NCI-H1436 (cell line): ENCODE measurements around the gene CALHM3.
A peak's percentile ranks its signal among the peaks of the same experiment; 100 is the strongest.
"Not testable (repeated sequence)": the region's sequence is repeated elsewhere in the genome, so short reads cannot be mapped to it uniquely, and the experiment has no call there.

ENCODE experiments used
- DNase-seq: peaks from one replicate; lab custom pipeline; 2025; lab: John Stamatoyannopoulos, UW

CALHM3 gene, protein sequence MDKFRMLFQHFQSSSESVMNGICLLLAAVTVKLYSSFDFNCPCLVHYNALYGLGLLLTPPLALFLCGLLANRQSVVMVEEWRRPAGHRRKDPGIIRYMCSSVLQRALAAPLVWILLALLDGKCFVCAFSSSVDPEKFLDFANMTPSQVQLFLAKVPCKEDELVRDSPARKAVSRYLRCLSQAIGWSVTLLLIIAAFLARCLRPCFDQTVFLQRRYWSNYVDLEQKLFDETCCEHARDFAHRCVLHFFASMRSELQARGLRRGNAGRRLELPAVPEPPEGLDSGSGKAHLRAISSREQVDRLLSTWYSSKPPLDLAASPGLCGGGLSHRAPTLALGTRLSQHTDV

DNA sequence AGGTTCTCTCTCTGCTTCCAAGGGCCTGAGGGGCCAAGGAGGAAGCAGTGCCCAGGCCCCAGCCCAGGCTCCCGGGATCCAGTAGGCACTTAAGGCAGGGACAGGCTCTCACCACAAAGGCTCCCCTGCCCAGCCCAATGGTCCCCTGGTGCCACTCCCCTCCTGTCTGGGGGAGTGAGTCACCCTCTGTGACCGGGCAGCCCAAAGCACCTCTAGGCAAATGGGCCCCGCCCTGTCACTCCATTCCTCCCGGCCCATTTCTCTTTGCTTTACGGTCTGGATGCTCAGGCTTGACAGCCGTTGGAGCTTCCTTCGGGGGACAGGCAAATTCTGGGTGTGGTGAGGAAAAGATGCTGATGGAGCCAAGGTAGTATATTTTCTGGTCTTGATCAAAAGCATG, at the start of gene CALHM3:
CALHM3 (minus strand) TSS at position 106 of the 400 bp plus-strand sequence. CDS start 208 bp downstream, outside the sequence.
- no peak for DNase-seq

DNA sequence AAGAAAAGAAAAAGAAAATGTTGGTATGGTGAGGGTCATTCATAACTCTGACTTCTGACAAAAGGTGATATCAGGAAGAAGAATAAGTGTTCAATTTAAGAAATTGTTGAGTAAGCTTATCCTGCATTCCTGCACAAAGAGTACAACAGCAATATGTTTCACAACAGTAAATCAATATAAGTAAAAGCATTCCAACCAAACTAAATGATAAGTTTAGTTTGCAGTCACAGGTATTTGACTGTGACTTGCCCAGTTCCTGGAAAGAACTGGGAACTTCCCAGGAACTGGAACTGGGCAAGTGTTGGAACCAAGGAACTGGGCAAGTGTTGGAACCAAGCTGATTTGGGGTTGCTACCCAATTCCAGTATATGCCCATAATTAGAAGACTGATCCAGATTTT, 49.5 kb upstream of the CALHM3 start:
- no peak for DNase-seq

DNA sequence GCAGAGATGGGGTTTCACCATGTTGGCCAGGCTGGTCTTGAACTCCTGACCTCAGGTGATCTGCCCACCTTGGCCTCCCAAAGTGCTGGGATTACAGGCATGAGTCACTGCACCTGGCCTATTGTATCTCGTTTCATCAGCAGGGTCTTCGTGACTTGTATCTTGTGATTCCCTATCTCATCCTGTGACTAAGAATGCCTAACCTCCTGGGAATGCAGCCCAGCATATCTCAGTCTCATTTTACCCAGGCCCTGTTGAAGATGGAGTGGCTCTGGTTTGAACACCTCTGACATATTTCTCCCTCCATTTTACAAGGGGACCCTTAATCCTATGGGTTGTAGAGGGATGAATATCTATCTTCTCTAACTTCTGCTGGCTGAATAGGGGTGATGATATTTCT, 48.4 kb upstream of the CALHM3 start:
- DNase-seq: not testable (repeated sequence)

DNA sequence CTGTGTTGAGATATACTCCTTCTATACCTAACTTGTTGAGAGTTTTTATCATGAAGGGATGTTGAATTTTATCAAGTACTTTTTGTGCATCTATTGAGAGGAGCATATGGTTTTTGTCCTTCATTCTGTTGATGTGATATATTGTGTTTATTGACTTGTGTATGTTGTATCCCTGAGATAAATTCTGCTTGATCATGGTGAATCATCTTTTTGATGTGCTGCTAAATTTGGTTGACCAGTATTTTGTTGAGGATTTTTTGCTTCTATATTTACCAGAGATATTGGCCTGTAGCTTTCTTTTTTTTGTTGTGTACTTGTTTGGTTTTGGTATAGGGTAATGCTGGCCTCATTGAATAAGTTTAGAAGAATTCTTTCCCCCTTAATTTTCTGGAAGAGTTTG, 46.9 kb upstream of the CALHM3 start:
- no peak for DNase-seq

DNA sequence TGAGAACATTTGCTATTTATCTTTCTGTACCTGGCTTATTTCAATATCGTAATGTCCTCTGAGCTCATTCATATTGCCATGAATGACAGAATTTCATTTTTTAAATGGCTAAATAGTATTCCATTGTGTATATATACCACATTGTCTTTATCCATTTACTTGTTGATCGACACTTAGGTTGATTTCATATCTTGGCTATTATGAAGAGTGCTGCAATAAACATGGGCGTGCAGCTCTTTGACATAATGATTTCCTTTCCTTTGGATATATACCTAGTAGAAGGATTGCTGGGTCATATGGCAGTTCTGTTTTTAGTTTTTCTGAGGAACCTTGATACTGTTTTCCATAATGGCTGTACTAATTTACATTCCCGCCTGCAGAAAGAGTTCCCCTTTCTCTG, 44.6 kb upstream of the CALHM3 start:
- DNase-seq: no peak

DNA sequence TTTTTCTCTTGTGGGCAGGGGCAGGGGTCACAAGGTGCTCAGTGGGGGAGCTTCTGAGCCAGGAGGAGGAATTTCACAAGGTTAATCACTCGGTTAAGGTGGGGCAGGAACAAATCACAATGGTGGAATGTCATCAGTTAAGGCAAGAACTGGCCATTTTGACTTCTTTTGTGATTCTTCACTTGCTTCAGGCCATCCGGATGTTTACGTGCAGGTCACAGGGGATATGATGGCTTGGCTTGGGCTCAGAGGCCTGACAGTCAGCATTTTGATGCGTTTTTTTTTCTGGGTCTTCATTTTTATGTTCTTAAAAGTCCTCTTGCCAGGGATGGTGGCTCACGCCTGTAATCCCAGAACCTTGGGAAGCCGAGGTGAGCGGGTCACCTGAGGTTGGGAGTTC, 43.0 kb upstream of the CALHM3 start:
- DNase-seq: not testable (repeated sequence)

DNA sequence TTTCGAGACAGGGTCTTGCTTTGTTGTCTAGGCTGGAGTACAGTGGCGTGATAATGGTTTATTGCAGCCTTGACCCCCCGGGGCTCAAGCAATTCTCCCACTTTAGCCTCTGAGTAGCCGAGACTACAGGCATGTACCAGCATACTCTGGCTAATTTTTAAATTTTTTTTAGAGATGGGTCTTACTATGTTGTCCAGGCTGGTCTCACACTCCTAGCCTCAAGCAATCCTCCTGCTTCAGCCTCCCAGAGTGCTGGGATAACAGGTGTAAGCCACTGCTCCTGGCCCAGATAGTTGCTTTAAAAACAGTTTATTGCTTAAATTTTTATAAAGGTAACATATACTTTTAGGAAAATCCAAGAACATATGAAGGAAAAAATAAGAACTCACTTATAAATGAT, 40.8 kb upstream of the CALHM3 start:
- DNase-seq: no peak

DNA sequence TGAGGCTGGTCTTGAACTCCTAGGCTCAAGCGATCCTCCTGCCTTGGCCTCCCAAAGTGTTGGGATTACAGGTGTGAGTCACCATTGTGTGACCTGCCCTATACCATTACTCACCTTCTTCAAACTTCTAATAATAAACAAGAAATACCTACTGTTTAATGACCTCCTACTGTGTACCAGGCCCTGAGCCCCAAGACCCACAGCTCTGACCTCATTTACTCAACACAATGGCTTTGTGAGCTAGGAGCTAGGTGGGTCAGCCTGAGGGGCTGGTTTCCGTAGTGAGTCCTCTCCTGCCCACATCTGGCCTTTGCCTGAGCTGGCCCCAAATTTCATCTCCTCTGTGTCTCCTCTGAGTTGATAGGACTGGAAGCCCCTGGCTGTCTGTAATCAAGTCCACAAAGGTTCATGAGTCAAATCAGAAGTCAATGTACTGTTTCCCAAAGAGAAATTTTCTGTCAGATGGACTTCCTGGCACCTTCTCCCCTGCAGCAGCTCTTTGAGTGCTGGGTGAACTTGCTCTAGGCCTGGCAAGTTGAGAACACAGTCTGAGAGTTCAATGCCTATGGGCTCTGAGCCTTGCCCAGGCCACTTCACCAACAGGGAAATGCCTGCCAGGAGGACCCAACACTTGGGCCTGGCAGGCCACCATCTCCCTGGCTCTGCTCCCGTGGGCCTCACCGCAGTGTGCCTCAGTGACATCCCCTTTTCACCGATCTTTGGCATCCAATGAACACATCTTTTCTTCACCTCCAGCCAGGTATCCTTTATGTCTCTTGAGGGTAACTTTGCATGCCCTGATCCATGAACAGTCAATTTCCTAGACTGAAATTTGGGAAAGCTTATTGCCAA, 38.4 kb upstream of the CALHM3 start:
- DNase-seq: no peak

DNA sequence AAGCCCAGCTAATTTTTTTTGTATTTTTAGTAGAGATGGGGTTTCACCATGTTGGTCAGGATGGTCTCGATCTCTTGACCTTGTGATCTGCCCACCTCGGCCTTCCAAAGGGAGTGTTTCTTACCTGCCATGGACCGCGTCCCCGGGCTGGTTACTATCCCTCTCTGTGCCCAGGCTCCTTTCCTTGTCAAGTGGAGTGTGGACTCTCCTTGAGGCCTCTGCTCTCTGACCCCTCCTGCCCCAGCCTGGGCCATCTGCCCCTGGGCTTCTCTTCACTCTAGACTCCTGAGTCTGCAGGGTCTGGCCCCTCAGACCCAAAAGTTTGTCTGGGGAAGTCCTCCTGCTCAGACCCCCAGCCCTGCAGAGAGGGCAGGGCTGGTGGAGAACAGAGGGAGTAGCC, 35.2 kb upstream of the CALHM3 start:
- DNase-seq: no peak

DNA sequence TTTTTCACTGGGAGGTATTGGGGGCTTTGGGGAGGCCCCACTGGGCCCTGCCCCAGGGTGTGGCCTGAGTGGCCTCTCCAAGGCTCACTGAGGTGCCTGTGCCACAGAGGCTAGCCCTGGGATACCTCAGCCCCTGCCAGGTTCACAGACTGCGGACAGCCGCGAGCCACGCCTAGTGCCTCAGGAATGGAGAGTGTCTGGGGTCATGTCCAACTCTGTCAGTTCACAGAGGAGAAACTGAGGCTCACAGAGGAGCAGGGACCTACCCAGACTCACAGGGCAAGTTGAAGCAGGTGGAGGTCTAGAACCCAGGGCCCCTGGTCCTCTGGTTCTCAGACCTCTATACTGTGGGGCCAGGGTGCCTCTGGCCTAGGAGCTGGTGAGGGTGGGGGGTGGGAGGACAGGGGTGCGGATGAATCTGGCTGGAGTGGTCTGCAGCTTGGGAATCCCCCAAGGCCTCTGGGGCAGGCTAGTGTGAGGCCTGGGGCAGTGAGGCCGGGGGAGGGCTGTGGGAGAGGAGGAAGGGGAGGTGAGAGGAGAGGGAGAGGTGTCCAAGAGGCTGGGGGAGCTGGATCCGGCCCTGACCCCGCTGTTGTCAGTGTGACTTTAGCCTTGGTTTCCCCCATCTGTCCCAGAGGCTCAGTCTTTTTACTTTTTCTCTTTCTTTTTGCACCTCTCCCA, 34.5 kb upstream of the CALHM3 start:
- DNase-seq: no peak

DNA sequence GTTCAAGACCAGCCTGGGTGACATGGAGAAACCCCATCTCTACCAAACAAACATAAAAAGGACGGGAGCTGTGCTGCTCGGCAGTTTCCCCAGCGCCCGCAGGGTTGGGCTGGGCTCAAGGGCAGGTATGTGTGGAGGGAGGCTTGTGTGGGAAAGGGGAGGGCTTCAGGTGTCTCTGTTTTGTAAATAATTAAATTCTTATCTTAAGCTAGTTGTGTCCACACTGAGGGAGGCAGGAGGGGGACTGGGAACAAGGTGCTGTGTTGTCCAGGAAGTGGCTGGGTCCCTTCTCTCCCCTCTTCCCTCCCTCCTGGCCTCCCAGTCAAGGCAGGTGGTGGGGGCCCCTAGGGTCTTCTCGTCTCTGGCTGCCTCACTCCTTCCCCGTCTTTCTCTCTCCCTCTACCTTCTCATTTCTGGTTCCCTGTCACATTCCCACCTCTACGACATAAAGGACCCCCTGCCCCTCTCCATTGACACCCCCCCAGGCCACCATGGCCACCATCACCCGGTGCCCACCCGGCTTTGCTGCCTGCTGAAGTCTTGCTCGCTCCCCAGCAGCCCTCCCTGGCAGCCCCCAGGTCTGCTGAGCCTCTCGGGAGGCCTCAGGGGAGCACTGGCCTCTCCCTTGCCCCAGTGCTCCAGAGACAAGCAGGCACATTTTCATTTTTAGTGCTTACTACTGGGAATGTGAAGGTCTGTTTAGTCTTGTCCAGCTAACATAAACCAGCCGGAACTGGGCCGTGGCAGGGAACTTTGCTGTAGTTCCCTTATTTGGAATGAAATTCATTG, 33.7 kb upstream of the CALHM3 start:
- DNase-seq: no peak

DNA sequence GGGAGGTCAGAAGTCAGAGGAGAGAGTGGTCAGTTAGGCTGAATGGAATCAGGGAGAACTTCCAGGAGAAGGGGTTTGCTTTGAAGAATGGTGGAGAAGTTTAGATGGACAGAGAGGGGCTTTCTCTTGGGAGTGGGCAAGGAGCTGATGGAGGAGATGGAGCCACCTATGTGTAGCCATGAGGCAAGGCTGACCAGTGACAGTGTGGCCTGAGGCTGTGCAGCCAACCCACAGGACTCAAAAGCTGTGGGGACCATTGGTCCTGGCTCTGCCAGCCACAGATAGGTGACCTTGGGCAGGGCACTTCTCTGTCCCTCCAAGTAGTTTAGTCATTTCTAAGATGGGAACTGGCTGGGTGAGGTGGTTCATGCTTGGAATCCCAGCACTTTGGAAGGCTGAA, 33.1 kb upstream of the CALHM3 start:
- no peak for DNase-seq

DNA sequence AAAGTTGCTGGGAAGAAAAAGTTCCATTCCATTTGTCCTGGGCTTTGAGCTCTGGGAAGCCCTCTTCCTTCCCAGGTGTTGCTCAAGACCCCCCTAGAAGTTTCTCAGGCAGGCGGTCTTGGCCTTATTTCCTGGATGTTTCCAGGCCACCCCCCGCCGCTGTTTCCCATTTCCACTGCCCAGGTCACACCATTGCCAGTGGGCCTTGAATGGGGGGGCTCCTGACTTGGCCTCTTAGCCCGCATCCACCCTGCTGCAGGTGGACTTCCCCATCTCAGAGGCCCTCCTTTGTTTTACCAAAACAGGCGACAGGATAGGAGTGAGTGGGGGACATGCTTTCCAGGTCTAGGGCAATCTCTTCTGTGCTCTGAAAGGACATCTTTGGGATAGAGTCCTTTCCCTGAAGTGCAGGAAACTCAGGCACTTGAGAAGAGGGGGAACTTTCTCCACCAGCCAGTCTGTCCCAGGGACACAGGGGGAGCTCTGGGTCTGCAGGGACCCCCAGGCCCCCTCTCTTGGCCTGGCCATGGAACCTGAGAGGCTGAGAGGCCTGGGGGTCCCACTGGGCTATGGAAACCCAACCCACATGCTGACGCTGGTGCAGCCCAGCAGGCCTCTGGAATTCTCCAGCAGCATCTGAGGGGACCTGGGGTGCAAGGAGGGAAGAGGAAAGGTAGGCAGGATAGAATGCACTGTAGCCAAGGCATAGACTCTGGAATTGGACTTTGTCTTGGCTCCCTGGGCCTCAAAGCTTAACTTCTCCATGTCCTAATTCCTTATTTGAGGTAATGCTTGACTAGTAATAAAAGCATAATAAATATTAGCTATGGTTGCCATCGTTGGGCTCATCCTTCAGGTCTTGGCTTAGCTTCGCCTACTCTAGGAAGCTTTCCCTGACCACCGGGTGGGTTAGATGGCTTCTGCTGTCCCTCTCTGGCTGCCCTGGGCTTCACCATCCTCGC, 32.0 kb upstream of the CALHM3 start:
- DNase-seq: no peak

DNA sequence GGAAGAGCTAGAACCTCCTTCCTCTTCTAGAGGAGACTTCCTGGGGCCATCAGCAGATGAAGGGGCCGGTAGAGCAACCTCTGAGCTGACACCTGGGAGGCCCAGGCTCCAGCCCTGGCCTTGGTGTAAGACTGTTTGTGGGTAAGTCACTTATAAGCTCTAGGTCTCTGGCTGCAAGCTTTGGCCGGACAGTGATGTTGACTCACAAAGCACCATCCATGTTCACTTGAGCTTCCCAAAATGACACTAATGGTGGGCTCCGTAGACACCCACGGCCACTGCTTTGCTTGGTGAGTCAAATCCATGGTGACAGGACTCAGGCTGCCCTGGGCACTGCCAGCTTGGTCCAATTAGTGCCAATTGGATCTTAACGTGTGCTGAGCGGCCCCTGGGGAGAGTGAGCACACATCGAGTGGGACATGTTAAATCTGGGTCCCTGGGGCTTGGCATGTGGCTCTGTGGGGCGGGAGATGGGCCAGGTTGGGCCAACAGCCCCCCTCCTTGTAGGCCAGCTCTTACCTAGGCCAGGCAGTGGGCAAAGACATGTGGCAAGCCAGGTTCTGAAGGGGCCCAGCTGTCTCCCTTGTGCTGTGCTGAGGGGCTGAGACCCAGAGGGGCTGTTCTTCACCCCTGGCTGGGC, 31.1 kb upstream of the CALHM3 start:
- no peak for DNase-seq

DNA sequence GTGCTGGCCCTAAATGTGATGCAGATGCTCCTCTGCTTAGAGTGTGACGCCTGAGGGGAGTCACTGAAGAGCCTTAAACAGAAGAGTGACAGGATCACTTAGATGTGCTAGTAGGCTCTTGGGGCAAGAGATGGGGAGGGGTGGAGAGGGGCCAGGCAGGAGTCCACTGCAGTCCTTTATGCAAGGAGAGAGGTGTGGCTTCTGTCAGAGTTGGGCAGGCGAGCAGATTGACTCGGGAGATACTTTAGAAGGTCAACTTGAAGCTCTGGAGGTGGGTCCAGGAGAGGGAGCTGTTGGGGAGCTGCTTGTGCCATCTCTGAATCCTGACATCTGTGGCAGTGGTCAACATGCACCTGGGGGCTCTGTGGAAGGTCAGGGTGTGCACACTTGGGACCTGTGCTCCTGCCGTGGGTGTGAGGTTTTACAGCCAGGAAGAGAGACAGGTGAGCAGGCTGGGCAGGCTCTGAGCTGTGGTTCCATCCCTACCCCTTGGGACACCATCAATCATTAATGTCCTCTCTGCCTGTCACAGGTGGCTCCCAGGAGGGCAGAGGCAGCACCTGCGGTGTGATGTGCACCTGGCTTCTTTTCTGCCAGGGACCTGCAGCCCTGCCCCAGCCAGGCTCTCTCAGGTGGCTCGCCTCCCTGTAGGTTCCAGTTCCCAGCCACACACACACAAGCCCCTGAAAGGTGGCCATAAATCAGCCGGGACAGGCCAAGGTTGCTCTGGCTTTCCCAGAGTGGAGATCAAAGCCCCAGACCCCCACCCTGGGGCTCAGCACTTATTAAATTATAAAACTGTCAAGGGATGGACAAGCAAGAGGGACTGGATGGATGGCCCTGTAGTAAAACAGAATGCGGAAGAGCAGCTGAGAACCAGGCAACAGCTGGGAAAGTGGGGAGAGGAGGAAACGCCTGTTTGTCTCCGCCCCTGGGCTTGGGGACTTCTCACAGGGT, 28.5 kb upstream of the CALHM3 start:
- peak; percentile 82 for DNase-seq

DNA sequence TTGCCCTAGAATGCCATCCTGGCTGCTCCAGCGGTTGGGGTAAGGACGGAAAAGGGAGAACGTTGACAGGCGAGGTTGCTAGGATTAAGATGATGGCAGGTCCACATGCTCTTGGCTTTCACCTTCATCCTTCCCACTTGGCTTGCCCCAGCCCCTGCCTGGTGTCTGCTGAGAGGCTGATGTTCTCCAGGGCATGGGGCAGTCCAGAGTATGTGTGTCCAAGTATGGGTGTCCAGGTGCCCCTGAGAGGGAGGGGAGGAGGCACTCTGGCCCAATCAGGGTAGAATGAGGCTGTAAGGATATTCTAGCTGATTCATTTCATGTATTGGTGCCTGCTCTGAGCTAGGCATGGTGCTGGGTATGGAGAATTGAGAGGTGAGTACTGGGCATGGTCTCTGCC, 27.0 kb upstream of the CALHM3 start:
- no peak for DNase-seq

DNA sequence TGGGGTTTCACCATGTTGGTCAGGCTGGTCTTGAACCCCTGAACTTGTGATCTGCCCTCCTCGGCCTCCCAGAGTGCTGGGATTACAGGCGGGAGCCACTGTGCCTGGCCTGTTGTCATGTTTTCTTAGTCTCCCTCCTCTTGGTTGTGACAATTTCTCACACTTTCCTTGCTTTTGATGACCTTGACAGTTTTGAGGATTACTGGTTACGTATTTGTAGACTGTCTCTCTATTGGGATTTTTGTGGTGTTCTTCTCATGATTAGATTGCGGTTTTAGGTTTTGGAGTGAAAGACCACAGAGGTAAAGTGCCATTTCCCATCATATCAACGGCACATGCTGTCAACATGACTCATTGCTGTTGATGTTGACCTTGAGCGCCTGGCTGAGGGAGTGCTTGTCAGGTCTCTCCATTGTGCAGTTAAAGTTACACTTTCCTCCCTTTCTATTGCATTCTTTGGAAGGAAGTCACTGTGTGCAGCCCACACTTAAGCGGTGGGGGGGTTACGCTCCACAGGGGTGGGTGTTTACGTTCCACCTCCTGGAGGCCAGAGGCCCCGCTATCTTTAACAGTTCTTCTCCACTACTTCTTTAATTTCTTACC, 25.2 kb upstream of the CALHM3 start:
- DNase-seq: no peak

DNA sequence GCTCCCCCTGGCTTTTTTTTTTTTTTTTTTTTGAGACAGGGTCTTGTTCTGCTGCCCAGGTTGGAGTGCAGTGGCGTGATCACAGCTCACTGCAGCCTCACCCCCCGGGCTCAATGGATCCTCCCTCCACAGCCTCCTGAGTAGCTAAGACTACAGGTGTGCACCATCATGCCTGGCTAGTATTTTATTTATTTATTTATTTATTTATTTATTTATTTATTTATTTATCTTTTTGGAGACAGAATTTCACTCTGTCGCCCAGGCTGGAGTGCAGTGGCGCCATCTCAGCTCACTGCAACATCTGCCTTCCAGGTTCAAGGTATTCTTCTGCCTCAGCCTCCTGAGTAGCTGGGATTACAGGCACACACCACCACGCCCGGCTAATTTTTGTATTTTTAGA, 24.7 kb upstream of the CALHM3 start:
- not testable (repeated sequence) for DNase-seq
